ENCODE measurements around the gene ZMYND15.
A peak's percentile ranks its signal among the peaks of the same experiment; 100 is the strongest.

ZMYND15 gene

GRCh38 chr17:4788807-4789700 is 49.4 kb downstream of the ZMYND15 start, which contains the start of gene GLTPD2:
Gene GLTPD2 (plus strand): TSS chr17:4788964. CDS start chr17:4789012, 48 bp downstream.
- DNase-seq = no peak

- peak; percentile 48 for DNase-seq
Observed at GRCh38 chr17:4789701-4789950, 50.0 kb downstream of the ZMYND15 start.

- peak; percentile 83 for DNase-seq
Observed at GRCh38 chr17:4789951-4790704, 50.5 kb downstream of the ZMYND15 start.

GRCh38 chr17:4790705-4791088 is 51.1 kb downstream of the ZMYND15 start:
- no peak for DNase-seq

- no peak for DNase-seq
Observed at GRCh38 chr17:4795168-4795567, 55.5 kb downstream of the ZMYND15 start.
